ACC112 (cell line): Measurements from ENCODE around the gene DNAH8.

Source experiments
- H2AFZ ChIP-seq: fragments of 200-600 bp; sonication (generic); one replicate; pipeline ENCODE4 v1.6.0; 2017; ENCODE audit warnings: antibody characterized with exemption, low read length; ENCODE audit not compliant: unreplicated experiment
- H3K27ac ChIP-seq: fragments of 200-600 bp; sonication (generic); 2 replicates; pipeline ENCODE4 v1.5.1; 2014; ENCODE audit warnings: low read depth, mild to moderate bottlenecking, antibody characterized with exemption, low read length, moderate library complexity
- H3K27me3 ChIP-seq: fragments of 200-600 bp; sonication (generic); 2 replicates; pipeline ENCODE4 v1.6.1; 2014; ENCODE audit warnings: mild to moderate bottlenecking, antibody characterized with exemption, low read length, moderate library complexity, mixed read lengths; ENCODE audit not compliant: insufficient read depth
- H3K36me3 ChIP-seq: fragments of 200-600 bp; sonication (generic); 2 replicates; pipeline ENCODE4 v1.6.1; 2016; ENCODE audit warnings: mild to moderate bottlenecking, antibody characterized with exemption, low read length, moderate library complexity, mixed read lengths; ENCODE audit not compliant: insufficient read depth
- H3K4me1 ChIP-seq: fragments of 200-600 bp; sonication (generic); one replicate; pipeline ENCODE4 v1.6.1; 2016; ENCODE audit warnings: low read length, mixed read lengths; ENCODE audit not compliant: insufficient read depth, unreplicated experiment, control insufficient read depth
- H3K4me3 ChIP-seq: fragments of 200-600 bp; sonication (generic); 2 replicates; pipeline ENCODE4 v1.5.1; 2014; ENCODE audit warnings: mild to moderate bottlenecking, low read depth, low read length
- H3K79me2 ChIP-seq: fragments of 200-600 bp; sonication (generic); one replicate; pipeline ENCODE4 v1.6.0; 2016; ENCODE audit warnings: low read length; ENCODE audit not compliant: control insufficient read depth, unreplicated experiment, insufficient read depth

DNAH8 gene

DNA sequence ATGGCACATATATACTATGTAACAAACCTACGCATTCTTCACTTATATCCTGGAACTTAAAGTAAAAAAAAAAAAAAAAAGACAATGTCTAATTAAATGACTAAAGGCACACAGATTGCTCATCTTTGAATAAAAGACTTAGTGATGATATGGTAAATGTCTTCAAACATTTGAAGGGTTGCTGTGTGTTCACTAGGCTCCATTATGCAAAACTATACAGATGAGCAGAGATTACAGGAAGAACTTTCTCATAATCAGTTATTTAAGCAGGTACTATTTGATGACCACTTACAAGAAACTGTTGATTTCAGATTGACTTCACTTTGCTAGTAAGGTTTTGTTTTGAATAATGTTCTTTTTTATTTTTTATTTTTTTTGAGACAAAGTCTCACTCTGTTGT is 34.4 kb downstream of the DNAH8 start:
- no peak overlapping the region for H2AFZ ChIP-seq
- H3K4me1 ChIP-seq: no peaks in the 10 kb centered on the region
- H3K36me3 ChIP-seq: no peaks in the 10 kb centered on the region
- no peak overlapping the region for H3K4me3 ChIP-seq
- no peak overlapping the region for H3K27ac ChIP-seq
- H3K79me2 ChIP-seq: no peaks in the 10 kb centered on the region
- H3K27me3 ChIP-seq: no peaks in the 10 kb centered on the region

GRCh38 chr6:38750968-38751615 is 36.0 kb downstream of the DNAH8 start:
- no peak overlapping the region for H3K27ac ChIP-seq
- no peaks in the 10 kb centered on the region for H3K27me3 ChIP-seq
- no peak overlapping the region for H2AFZ ChIP-seq
- no peak overlapping the region for H3K4me3 ChIP-seq
- no peaks in the 10 kb centered on the region for H3K4me1 ChIP-seq
- no peaks in the 10 kb centered on the region for H3K36me3 ChIP-seq
- H3K79me2 ChIP-seq: no peaks in the 10 kb centered on the region

DNA sequence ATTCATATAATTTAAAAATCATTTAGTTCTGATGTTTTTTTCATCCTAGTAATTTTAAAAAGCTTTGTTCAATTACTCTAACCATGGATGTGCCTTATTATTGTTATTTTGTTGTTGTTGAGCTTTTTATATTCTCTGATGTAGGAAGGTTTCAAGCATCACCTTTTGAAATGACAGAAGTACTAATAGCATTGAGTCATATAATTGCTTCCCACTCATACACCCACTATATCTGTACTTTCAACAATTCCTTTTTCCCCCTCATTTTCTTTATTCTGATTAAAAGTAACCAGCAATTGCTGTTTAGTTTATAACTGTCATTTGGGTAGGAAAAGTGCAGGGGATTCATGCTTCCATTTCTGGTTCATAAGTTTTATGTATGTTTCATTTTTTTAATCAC is 38.6 kb downstream of the DNAH8 start:
- H3K4me3 ChIP-seq: no peak overlapping the region
- H3K79me2 ChIP-seq: no peaks in the 10 kb centered on the region
- no peaks in the 10 kb centered on the region for H3K4me1 ChIP-seq
- H3K36me3 ChIP-seq: no peaks in the 10 kb centered on the region
- H3K27ac ChIP-seq: no peak overlapping the region
- no peaks in the 10 kb centered on the region for H3K27me3 ChIP-seq
- no peak overlapping the region for H2AFZ ChIP-seq

DNA sequence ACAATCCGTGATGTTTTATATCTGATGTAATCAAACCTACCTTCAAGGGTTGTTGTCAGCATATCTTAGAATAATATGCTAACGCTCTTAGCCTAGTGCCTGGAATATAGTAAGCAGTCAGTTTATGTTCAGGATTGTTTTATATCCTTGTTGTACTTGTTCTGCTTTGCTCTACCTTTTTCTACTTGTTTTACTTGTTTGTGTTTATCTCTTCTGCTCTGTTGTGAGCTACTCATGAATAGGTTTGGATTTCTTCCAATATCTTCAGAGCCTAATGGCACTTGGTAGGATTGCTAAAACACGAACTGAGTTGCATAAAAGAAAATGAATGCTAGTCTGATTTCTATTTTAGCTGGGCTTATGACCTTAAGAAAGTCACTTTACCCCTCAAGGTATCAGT is 40.1 kb downstream of the DNAH8 start:
- Histone ChIP-seq H3K36me3 (no peaks in the 10 kb centered on the region), H2AFZ (no peak overlapping the region), H3K27ac (no peak overlapping the region), H3K4me3 (no peak overlapping the region), H3K79me2 (no peaks in the 10 kb centered on the region), H3K27me3 (no peaks in the 10 kb centered on the region), H3K4me1 (no peaks in the 10 kb centered on the region)

GRCh38 chr6:38755874-38756273 is 40.8 kb downstream of the DNAH8 start:
- no peaks in the 10 kb centered on the region for H3K79me2 ChIP-seq
- H3K27ac ChIP-seq: no peak overlapping the region
- no peaks in the 10 kb centered on the region for H3K36me3 ChIP-seq
- no peak overlapping the region for H3K4me3 ChIP-seq
- H3K27me3 ChIP-seq: no peaks in the 10 kb centered on the region
- H2AFZ ChIP-seq: no peak overlapping the region
- no peaks in the 10 kb centered on the region for H3K4me1 ChIP-seq

DNA sequence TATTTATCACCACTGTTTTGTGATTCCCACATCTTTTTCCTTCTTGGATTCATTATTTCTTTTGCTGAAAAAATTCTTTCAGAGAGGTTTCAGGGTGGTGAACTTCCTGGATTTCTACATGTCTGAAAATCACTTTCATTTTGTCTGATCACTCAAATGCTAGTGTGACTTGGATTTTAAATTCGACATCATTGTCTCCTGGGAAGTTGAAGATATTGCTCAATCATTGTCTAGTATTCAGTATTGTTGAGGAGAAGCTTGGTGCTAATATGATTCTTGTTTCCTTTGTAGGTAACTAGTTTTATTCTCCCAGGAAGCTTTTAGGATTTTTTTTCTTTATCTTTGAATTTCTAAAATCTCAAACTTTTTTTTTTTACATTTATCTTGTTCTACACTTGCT is 45.0 kb downstream of the DNAH8 start:
- Histone ChIP-seq H3K4me1 (no peaks in the 10 kb centered on the region), H3K79me2 (no peaks in the 10 kb centered on the region), H3K36me3 (no peaks in the 10 kb centered on the region), H3K4me3 (no peak overlapping the region), H3K27me3 (no peaks in the 10 kb centered on the region), H2AFZ (no peak overlapping the region), H3K27ac (no peak overlapping the region)

GRCh38 chr6:38762848-38763247 is 47.7 kb downstream of the DNAH8 start:
- no peaks in the 10 kb centered on the region for H3K27me3 ChIP-seq
- H3K4me1 ChIP-seq: no peaks in the 10 kb centered on the region
- no peak overlapping the region for H3K4me3 ChIP-seq
- H2AFZ ChIP-seq: no peak overlapping the region
- no peaks in the 10 kb centered on the region for H3K36me3 ChIP-seq
- H3K27ac ChIP-seq: no peak overlapping the region
- no peaks in the 10 kb centered on the region for H3K79me2 ChIP-seq

DNA sequence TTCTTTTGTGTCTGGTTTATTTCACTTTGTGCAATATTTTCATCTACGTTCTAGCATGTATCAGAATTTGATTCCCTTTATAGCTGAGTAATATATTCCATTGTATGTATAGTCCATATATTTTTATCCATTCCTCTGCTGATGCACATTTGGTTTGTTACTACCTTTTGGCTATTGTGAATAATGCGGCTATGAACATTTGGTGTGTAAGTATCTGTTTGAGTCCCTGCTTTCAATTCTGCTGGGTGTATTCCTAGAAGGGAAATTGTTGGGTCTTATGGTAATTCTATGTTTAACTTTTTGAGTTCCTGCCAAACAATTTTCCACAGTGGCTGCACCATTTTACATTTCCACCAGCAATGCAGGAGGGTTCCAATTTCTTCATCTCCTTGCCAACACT is 52.4 kb downstream of the DNAH8 start:
- Histone ChIP-seq H3K27me3 (no peaks in the 10 kb centered on the region), H3K79me2 (no peaks in the 10 kb centered on the region), H3K36me3 (no peaks in the 10 kb centered on the region)

DNA sequence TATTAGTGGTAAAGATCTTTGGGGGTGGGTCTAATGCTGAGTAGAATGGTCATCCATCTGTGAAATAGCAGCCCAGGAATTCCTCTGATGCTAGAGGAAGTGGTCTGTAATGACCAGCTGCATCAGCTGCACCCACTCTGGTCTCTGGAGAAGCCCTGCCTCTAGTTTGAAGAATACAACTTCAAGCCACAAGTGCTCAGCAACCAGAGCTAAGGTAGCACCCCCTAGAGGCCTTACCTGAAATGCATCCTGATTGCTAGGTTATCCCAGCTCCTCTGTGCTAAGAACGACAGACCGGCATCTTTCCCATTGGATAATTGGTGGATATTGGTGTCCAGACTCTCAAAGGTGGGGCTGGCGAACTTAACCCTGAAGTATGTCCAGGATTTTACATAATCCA is 58.2 kb downstream of the DNAH8 start:
- Histone ChIP-seq H3K27me3 (no peaks in the 10 kb centered on the region), H3K27ac (no peak overlapping the region), H3K4me3 (no peak overlapping the region), H3K36me3 (no peaks in the 10 kb centered on the region), H2AFZ (no peak overlapping the region), H3K79me2 (no peaks in the 10 kb centered on the region), H3K4me1 (peaks cover 10% of the 10 kb centered on the region)

More for the DNA sequence above, 52.4 kb downstream of the DNAH8 start:
- H3K4me1 ChIP-seq: peaks cover 5% of the 10 kb centered on the region
- H2AFZ ChIP-seq: no peak overlapping the region
- no peak overlapping the region for H3K4me3 ChIP-seq
- no peak overlapping the region for H3K27ac ChIP-seq

- no peak overlapping the region for H3K27ac ChIP-seq
- no peak overlapping the region for H3K4me3 ChIP-seq
- no peaks in the 10 kb centered on the region for H3K36me3 ChIP-seq
- no peaks in the 10 kb centered on the region for H3K79me2 ChIP-seq
- no peak overlapping the region for H2AFZ ChIP-seq
- peaks cover 10% of the 10 kb centered on the region for H3K4me1 ChIP-seq
- H3K27me3 ChIP-seq: no peaks in the 10 kb centered on the region
Observed at GRCh38 chr6:38774929-38775707, 60.0 kb downstream of the DNAH8 start.

DNA sequence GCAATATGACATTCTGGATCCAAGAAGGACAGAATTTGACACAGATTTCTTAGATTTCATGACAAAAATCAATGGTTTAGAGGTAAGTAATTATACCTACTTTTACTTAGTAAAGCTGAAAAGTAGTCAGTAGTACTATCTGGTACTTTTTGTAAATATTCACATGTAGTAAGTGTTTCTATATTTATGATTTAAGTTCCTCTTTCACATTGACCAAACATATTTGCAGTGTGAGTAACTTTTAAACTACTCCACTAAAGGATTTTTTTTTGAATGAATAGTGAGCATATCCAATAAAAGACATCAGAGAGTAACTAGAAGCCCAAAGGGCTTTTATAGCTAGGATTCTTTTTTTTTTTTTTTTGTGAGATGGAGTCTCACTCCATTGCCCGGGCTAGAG is 60.8 kb downstream of the DNAH8 start:
- Histone ChIP-seq H3K36me3 (no peaks in the 10 kb centered on the region), H3K4me1 (peaks cover 10% of the 10 kb centered on the region), H3K4me3 (no peak overlapping the region), H3K27me3 (no peaks in the 10 kb centered on the region), H3K79me2 (no peaks in the 10 kb centered on the region), H3K27ac (no peak overlapping the region), H2AFZ (no peak overlapping the region)
